ENCODE results near the gene CUX1. TPM values are rescaled to one million over a fixed set of nuclear protein-coding genes. Genes with fewer than 3 reads are reported as not detected.

CUX1 gene
- total RNA-seq, 1 experiment from 2014 or later = 53.5 TPM

GRCh38 chr7:101816595-101817470 lies 593 bp upstream of the CUX1 start:
- H3K4me3 Mint-ChIP-seq = peak overlapping the region; percentile 67 to 75; a peak in 4 of 5 replicates
- Histone ChIP-seq H3K56ac (ENCODE audit: insufficient read length, low read depth, low read length) (no peak overlapping the region), H2AFZ (ENCODE audit: low read length) (no peak overlapping the region), H3K4me2 (ENCODE audit: insufficient read depth, insufficient read length, low read length) (peak overlapping the region; percentile 79), H2BK5ac (ENCODE audit: insufficient read length, low read length) (no peak overlapping the region), H3K27me3 (ENCODE audit: insufficient read depth, low read length) (no peaks in the 10 kb centered on the region), H4K20me1 (ENCODE audit: control insufficient read depth, insufficient read depth, insufficient read length) (no peaks in the 10 kb centered on the region), H4K91ac (ENCODE audit: insufficient read length, low read depth, low read length) (no peak overlapping the region), H3K79me1 (ENCODE audit: insufficient read depth, low read depth, low read length, poor library complexity, severe bottlenecking) (no peaks in the 10 kb centered on the region), H4K5ac (ENCODE audit: insufficient read length, low read depth, low read length) (no peak overlapping the region), H2AK5ac (ENCODE audit: insufficient read length, low read length) (no peak overlapping the region), H3K23ac (ENCODE audit: insufficient read length, low read depth, low read length) (no peak overlapping the region), H3K18ac (ENCODE audit: insufficient read length, low read depth, low read length) (no peak overlapping the region), H3T11ph (ENCODE audit: low read length) (no peak overlapping the region), H2BK12ac (ENCODE audit: insufficient read length, low read depth, low read length) (no peak overlapping the region), H3K4ac (ENCODE audit: low read depth, low read length) (no peak overlapping the region), H3K79me2 (ENCODE audit: insufficient read depth, low read length) (peaks cover 20% of the 10 kb centered on the region; the same call in 1 of the 2 replicates), H3K9ac (ENCODE audit: extremely low read depth, insufficient read length, low read length) (no peak overlapping the region), H3K27ac (ENCODE audit: insufficient read length, low read depth, low read length) (no peak overlapping the region), H3K23me2 (ENCODE audit: insufficient read length, low read depth, low read length, poor library complexity, severe bottlenecking) (peaks cover 17% of the 10 kb centered on the region), H3K14ac (ENCODE audit: insufficient read depth, low read length) (no peak overlapping the region), H3K4me1 (ENCODE audit: insufficient read depth, low read length) (peaks cover 3% of the 10 kb centered on the region; the same call in 1 of the 2 replicates), H2BK120ac (ENCODE audit: low read depth, low read length, poor library complexity, severe bottlenecking) (no peak overlapping the region), H4K8ac (replicated peaks; ENCODE audit: insufficient read length, low read depth, low read length) (no peak overlapping the region), H3K9me3 (ENCODE audit: control insufficient read depth, low read depth, low read length) (no peaks in the 10 kb centered on the region), H2BK20ac (ENCODE audit: low read depth, low read length, poor library complexity, severe bottlenecking) (no peak overlapping the region), H2BK15ac (ENCODE audit: low read depth, low read length) (no peak overlapping the region)
- H3K9me3 Mint-ChIP-seq = no peaks in the 10 kb centered on the region
- DNase-seq = peak; percentile 23
- no peak for TF ChIP-seq CTCF (conservative IDR thresholded peaks at IDR 0.05)
- H3K27me3 Mint-ChIP-seq (ENCODE audit: low read depth) = peaks cover 19% of the 10 kb centered on the region
- WGBS (ENCODE audit: extremely low coverage, insufficient read length, low lambda C conversion rate) = no CpG with 5 or more reads among the region's 130 CpGs
- no peaks in the 10 kb centered on the region; a peak in 2 of 7 replicates for H3K36me3 Mint-ChIP-seq (ENCODE audit: insufficient read depth in 1 of 3, low read depth in 3 of 3)
- H3K4me1 Mint-ChIP-seq = peaks cover 43 to 46% of the 10 kb centered on the region in 2 experiments
- H3K27ac Mint-ChIP-seq = no peak overlapping the region

All from H9 (cell line).